Body of pancreas (tissue), 4 donors: ENCODE measurements around the gene TEAD1.

ENCODE experiments used
- CTCF ChIP-seq, 7 experiments: fragments of 450-650 bp in 4 of 7; fragments of 200-600 bp in 3 of 7; sonication (generic) in 3 of 7; IDR thresholded peaks; one replicate each; pipeline ENCODE4 v1.5.1; 2016 to 2019; ENCODE audit warnings: antibody characterized with exemption in 7 of 7
- POLR2A ChIP-seq, 3 donors: fragments of 450-650 bp; IDR thresholded peaks; one replicate each; pipeline ENCODE4 v1.6.1; 2016; ENCODE audit warnings: antibody characterized with exemption in 3 of 3, mild to moderate bottlenecking in 2 of 3

GRCh38 chr11:12631651-12632050, 42.6 kb upstream of the TEAD1 start:
- TF ChIP-seq CTCF (IDR thresholded peaks at IDR 0.05) (no peak), POLR2A (IDR thresholded peaks at IDR 0.05) (no peak)
